Germinal center (tissue), 1 donor: ENCODE measurements around the gene FAM131C.

ENCODE experiments used
- DNase-seq: peaks from one replicate; pipeline ENCODE4 v3.0.0; 2012; ENCODE audit warnings: mixed read lengths, low spot score

The FAM131C gene

DNA sequence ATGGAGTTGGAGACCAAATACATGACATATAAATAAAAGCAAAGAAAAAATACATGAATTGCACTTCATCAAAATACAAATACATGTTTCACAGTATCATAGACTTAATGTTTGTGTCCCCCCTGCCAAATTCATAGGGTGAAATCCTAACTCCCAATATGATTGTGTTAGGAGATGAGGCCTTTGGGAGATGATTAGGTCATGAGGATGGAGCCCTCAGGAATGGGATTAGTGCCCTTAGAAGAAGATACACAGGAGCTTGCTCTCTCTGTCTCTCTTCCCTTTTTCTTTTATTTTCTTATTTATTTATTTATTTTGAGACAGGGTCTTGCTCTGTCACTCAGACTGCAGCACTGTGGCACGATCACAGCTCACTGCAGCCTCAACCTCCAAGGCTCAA, 26.0 kb upstream of the FAM131C start:
- DNase-seq = no peak

DNA sequence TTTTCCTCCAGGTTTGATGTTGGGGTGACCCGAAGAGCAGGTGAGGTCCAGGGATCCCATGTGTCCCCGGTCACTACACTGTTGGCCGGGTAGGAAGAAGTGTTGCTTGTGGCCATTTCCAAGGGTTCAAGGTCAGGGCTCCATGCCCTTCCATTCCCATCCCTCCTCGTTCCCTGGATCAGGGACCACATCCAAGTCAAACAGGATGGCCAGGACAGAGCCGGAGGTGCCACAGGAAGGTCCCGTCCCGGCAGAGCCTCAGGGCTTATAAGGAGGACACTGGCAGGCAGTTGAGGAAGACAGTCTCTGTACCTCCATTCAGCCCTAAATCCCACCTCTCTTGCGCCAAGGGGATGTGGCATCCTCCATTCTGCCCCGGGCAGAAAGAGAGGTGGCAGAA, 22.0 kb upstream of the FAM131C start:
- no peak for DNase-seq

DNA sequence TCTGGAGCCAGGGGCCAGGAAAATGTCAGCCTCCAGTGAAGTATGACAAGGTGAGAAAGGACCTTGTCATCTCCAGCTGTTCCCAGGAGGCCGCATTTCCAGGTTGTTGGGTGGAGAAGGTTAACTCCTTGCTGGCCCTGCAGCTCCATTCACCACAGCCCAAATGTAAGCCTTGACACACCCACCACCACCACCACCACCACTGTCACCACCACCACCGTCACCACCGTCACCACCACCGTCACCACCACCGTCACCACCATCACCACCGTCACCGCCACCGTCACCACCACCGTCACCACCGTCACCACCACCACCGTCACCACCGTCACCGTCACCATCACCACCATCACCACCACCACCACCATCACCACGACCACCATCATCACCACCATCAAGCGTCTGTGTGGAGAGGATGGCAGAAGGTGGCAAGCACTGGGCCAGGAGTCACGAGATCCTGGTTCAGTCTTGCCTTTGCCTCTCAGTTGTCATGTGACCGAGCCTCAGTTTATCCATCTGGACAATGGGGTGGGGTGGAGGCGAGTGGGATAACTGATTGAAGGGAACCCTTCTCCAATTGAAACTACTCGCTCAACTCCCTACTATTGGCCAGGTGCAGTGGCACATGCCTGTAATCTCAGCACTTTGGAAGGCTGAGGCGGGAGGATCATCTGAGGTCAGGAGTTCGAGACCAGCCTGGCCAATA, 21.2 kb upstream of the FAM131C start:
- no peak for DNase-seq

GRCh38 chr1:16093611-16094010, 20.2 kb upstream of the FAM131C start:
- no peak for DNase-seq

DNA sequence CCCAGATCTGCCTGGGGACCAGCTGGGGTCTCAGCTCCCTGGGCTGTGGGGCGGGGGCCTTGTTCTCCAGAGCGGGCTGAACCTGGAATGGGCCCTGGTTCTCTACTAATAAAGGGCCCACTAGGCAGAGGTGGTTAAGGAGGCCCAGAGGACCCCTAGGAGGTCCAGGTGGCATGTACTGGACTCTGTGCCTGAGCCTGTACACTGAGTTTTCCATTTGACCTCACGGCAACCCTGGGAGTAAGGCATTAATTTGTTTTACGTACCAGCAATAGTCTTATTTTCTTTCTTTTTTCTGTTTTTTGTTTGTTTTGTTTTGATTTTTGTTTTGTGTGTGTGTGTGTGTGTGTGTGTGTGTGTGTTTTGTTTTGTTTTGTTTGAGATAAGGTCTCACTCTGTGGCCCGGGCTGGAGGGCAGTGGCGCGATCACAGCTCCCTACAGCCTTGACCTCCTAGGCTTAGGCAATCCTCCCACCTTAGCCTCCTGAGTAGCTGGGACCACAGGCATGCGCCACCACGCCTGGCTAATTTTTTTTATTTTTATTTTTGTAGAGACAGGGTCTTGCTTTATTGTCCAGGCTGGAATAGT, 19.6 kb upstream of the FAM131C start:
- DNase-seq = no peak

- DNase-seq = no peak
These were observed 18.9 kb upstream of the FAM131C start for GRCh38 chr1:16092097-16092922.

- DNase-seq = no peak
These were observed 17.8 kb upstream of the FAM131C start for GRCh38 chr1:16091296-16091695.

DNA sequence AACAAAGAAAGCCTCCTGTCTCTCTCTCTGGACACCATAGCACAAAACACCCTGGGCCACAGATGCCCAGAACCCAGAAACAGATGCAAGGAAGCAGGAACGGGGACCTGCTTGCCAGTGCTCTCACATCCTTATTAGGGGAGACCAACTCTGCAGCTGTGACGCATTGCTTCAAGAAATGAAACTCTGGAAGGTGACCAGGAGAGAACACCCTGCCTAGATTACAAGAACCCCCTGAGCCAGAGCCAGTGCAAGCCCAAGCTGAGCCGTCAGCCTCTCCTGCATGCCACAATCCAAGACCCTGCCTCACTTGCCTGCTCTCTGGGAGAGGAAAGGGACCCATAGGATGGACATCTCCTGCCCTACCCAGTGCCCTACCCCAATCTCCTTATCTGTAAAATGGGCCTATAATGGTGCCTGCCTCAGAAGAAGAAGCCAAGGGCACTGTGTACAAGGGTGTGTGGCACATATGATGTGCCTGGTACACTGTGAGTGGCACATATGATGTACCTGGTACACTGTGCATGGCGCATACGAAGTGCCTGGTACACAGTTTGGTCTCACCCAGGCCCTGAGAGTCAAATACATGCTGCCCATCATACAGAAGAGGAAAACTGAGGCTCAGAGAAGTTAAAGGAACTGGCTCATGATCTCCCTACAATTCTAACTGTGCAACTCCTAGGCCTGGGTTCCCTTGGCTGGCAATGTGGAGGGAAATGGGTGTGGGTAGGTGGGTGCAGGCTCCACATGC, 16.8 kb upstream of the FAM131C start:
- no peak for DNase-seq

DNA sequence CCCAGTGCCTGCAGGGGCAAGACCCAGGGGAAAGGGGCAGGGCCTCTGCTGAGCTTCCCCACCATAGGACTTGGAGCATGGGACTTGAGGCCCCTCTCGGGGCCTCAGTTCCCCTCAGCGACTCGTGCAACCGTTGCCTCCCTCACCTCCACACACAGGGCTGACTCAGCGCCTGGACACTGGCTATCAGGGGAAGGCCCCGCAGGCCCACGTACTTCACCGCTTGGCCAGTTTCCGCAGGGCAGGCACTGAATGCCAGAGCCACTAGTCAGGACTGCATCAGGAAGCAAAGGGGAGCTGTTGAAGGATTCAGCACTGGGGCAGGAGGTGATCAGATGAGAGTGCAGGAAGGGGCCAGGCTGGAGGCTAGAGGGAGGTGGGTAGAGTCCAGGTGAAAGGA, 15.5 kb upstream of the FAM131C start:
- no peak for DNase-seq

GRCh38 chr1:16088351-16088911, 15.0 kb upstream of the FAM131C start:
- DNase-seq = no peak

DNA sequence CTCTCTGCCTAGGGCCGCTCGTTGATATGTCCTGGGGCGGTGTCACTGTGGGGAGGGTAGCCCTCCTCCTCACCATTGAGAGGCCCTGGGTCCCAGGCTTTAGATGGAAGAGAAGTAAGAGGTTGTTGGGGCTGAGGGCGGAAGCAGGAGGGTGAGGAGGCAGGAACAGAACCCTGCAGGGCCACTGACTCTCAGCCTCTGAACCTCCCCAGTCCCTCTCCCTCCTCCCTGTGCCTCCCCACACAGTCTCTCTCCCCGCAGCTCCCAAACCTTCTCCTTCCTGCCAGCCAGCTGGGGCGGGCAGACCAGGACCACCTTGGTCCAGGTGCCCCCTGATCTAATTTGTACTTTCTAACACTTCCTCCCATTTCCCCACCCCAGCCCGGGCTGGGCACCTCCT, 14.3 kb upstream of the FAM131C start:
- no peak for DNase-seq

GRCh38 chr1:16085522-16085921, 12.1 kb upstream of the FAM131C start:
- DNase-seq = no peak

DNA sequence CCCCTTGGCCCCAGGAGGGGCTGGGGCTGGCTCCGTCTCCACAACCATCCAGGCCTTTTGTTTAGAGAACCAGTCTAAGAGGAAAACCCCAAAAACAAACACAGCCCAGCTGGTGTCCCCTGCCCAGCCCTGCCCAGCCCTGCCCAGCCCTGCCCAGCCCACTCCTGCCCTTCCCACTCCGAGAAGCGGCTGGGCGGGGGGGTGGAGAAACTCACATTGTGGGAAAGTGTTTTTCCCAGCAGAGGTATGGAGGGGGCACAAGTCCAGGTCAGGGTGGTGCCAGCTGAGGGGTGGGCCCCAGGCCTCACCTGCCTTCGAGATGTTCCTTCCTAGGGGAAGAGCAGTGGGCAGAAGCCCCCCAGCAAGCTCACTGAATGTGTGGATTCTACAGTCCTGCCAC, 10.0 kb upstream of the FAM131C start:
- no peak for DNase-seq

GRCh38 chr1:16082283-16083038, 9.0 kb upstream of the FAM131C start:
- DNase-seq = peak; percentile 63

DNA sequence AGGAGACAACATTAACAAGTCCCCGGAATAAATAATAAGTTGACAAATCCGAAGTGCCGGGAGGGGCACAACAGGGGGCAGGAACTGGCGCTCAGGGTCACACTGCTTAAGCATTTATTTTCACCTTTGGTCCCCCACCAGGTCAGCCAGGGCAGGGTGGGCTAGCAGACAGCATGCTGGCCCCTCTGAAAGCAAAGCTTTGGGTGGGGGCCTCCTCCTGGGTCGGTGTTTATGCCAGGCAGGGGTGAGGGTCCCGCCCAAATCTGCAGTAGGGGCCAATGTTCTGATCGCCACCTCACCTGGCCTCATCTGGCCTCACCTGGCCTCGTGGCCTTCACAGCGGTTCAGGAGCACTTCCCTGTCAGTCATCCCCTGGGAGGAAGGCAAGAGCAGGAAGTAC, 8.2 kb upstream of the FAM131C start:
- DNase-seq = no peak

- no peak for DNase-seq
These were observed 7.1 kb upstream of the FAM131C start for GRCh38 chr1:16080422-16081150.

GRCh38 chr1:16078925-16079656, 5.6 kb upstream of the FAM131C start:
- peak; percentile 71 for DNase-seq

GRCh38 chr1:16077406-16078245, 4.2 kb upstream of the FAM131C start:
- DNase-seq = no peak

DNA sequence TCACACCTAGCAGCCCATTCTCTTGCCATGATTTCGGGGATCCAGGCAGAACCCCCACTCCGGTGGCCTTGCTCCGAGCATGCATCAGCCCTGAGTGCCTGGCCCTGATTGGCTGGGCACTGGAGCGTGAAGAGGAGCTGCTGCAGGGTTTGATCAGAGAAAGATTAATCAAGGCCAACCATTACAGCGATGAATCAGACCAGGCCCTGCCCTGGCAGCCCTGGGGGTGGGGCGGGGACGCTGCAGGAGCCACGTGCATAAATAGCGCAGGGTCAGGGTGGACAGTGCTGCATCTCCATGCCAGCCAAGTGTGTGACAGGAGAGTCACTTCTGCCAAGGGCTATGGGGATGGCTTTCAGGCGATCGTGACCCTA, 3.4 kb upstream of the FAM131C start:
- DNase-seq = no peak
